HG03432 (cell line): ENCODE results near the gene PHC1.

Source experiments
- ATAC-seq: cut with Tn5 transposase; IDR thresholded peaks from one replicate; pipeline ENCODE4 v1.9.1; 2021; ENCODE audit warnings: mild to moderate bottlenecking, moderate library complexity; ENCODE audit not compliant: unreplicated experiment

Gene PHC1

GRCh38 chr12:8949342-8950220 is 35.3 kb downstream of the PHC1 start, which contains the start of gene M6PR:
TSS of gene M6PR (minus strand) at chr12:8949645. CDS start at chr12:8946404, 3,241 bp downstream.
- peak; percentile 89 for ATAC-seq

- no peak for ATAC-seq
Observed at GRCh38 chr12:8950221-8950527, 35.9 kb downstream of the PHC1 start.

- no peak for ATAC-seq
Observed at GRCh38 chr12:8950702-8951478, 36.6 kb downstream of the PHC1 start.

- ATAC-seq, result no peak
Observed at GRCh38 chr12:8951744-8952143, 37.4 kb downstream of the PHC1 start.

- no peak for ATAC-seq
Observed at GRCh38 chr12:8953773-8954402, 39.6 kb downstream of the PHC1 start.

- no peak for ATAC-seq
Observed at GRCh38 chr12:8956073-8956472, 41.8 kb downstream of the PHC1 start.

- ATAC-seq, result no peak
Observed at GRCh38 chr12:8956772-8957171, 42.5 kb downstream of the PHC1 start.

- no peak for ATAC-seq
Observed at GRCh38 chr12:8957561-8957960, 43.3 kb downstream of the PHC1 start.

- no peak for ATAC-seq
Observed at GRCh38 chr12:8958066-8958465, 43.8 kb downstream of the PHC1 start.

- ATAC-seq, result no peak
Observed at GRCh38 chr12:8960176-8960575, 45.9 kb downstream of the PHC1 start.

GRCh38 chr12:8968761-8969160 is 54.5 kb downstream of the PHC1 start:
- no peak for ATAC-seq

GRCh38 chr12:8969861-8970411 is 55.6 kb downstream of the PHC1 start:
- no peak for ATAC-seq

- no peak for ATAC-seq
Observed at GRCh38 chr12:8970432-8970831, 56.1 kb downstream of the PHC1 start.

GRCh38 chr12:8980137-8980536 is 65.8 kb downstream of the PHC1 start:
- no peak for ATAC-seq

GRCh38 chr12:8985213-8985754 is 71.0 kb downstream of the PHC1 start:
- no peak for ATAC-seq

GRCh38 chr12:8987163-8987562 is 72.9 kb downstream of the PHC1 start:
- ATAC-seq, result no peak

- ATAC-seq, result no peak
Observed at GRCh38 chr12:8987685-8988084, 73.4 kb downstream of the PHC1 start.

GRCh38 chr12:8989413-8989812 is 75.1 kb downstream of the PHC1 start, which contains the start of gene KLRG1:
TSS of gene KLRG1 (plus strand) at chr12:8989546. CDS start at chr12:8989636, 90 bp downstream.
- no peak for ATAC-seq
